CD8-positive, alpha-beta memory T cell (primary cell): ENCODE data around the gene PPM1H. TPM values are rescaled to one million over a fixed set of nuclear protein-coding genes. Genes with fewer than 3 reads are reported as not detected.

ENCODE experiments used
- CTCF ChIA-PET: fragments of 350-600 bp; sonication (Branson Sonifier 250); formaldehyde crosslinking; loops from one replicate; lab custom pipeline; 2021; ENCODE audit warnings: antibody characterized with exemption; lab: Charles Lee
- POLR2A ChIA-PET: fragments of 350-600 bp; sonication (Branson Sonifier 250); formaldehyde crosslinking; loops from one replicate; lab custom pipeline; 2021; ENCODE audit warnings: antibody characterized with exemption; lab: Charles Lee
- DNase-seq, 5 donors: peaks; one replicate each; pipeline versions ENCODE4 v3.0.0 to v3.0.0-alpha.2; 2020 to 2022; ENCODE audit warnings: mixed read lengths in 1 of 5
- H3K27ac ChIP-seq: one replicate; pipeline ENCODE4 v1.7.0; 2013; ENCODE audit warnings: low read depth, mild to moderate bottlenecking, low read length, moderate library complexity
- H3K27me3 ChIP-seq: 2 replicates; pipeline ENCODE4 v1.7.0; 2013; ENCODE audit warnings: low read length, mild to moderate bottlenecking; ENCODE audit not compliant: insufficient read depth, poor library complexity, severe bottlenecking
- H3K36me3 ChIP-seq: 2 replicates; pipeline ENCODE4 v1.7.0; 2013; ENCODE audit warnings: mild to moderate bottlenecking, low read length, moderate library complexity; ENCODE audit not compliant: insufficient read depth
- H3K4me1 ChIP-seq: 2 replicates; pipeline ENCODE4 v1.7.0; 2013; ENCODE audit warnings: mild to moderate bottlenecking, low read length, moderate library complexity; ENCODE audit not compliant: insufficient read depth
- H3K4me3 ChIP-seq: 2 replicates; pipeline ENCODE4 v1.7.0; 2013; ENCODE audit warnings: mild to moderate bottlenecking, low read length
- H3K9me3 ChIP-seq: 2 replicates; pipeline ENCODE4 v1.7.0; 2013; ENCODE audit warnings: mild to moderate bottlenecking, low read length
- H3K27ac Mint-ChIP-seq, 8 donors: one replicate each; pipeline ENCODE4 v1.8.0; 2020 to 2021; ENCODE audit warnings: mixed read lengths in 8 of 8, mild to moderate bottlenecking in 6 of 8, inconsistent platforms in 3 of 8, moderate library complexity in 3 of 8
- H3K27me3 Mint-ChIP-seq, 2 donors: one replicate each; pipeline ENCODE4 v1.8.0; 2020 to 2021; ENCODE audit warnings: mixed read lengths in 2 of 2, mild to moderate bottlenecking in 1 of 2, moderate library complexity in 1 of 2
- H3K36me3 Mint-ChIP-seq, 3 donors: one replicate each; pipeline ENCODE4 v1.8.0; 2020 to 2021; ENCODE audit warnings: mixed read lengths in 3 of 3, inconsistent platforms in 1 of 3, mild to moderate bottlenecking in 1 of 3
- H3K4me1 Mint-ChIP-seq, 3 donors: one replicate each; pipeline ENCODE4 v1.8.0; 2020 to 2021; ENCODE audit warnings: mixed read lengths in 3 of 3, inconsistent platforms in 1 of 3, mild to moderate bottlenecking in 1 of 3
- H3K4me3 Mint-ChIP-seq, 7 donors: one replicate each; pipeline ENCODE4 v1.8.0; 2020 to 2021; ENCODE audit warnings: mixed read lengths in 7 of 7, mild to moderate bottlenecking in 6 of 7, moderate library complexity in 4 of 7, inconsistent platforms in 2 of 7
- H3K9me3 Mint-ChIP-seq, 5 donors: one replicate each; pipeline ENCODE4 v1.8.0; 2020 to 2022; ENCODE audit warnings: mixed read lengths in 5 of 5, mild to moderate bottlenecking in 3 of 5, moderate library complexity in 2 of 5, inconsistent platforms in 1 of 5
- polyA plus RNA-seq: library from polyadenylated mRNA; unstranded; fragments of 300-500 nt; fragmentation: Illumina TruSeq; gene quantifications from one replicate; pipeline ENCODE4 v1.2.3, GENCODE V29; 2021
- total RNA-seq, 2 experiments: library from RNA; stranded (reverse); gene quantifications; one replicate each; pipeline ENCODE4 v1.2.3, GENCODE V29; 2021

PPM1H gene, protein sequence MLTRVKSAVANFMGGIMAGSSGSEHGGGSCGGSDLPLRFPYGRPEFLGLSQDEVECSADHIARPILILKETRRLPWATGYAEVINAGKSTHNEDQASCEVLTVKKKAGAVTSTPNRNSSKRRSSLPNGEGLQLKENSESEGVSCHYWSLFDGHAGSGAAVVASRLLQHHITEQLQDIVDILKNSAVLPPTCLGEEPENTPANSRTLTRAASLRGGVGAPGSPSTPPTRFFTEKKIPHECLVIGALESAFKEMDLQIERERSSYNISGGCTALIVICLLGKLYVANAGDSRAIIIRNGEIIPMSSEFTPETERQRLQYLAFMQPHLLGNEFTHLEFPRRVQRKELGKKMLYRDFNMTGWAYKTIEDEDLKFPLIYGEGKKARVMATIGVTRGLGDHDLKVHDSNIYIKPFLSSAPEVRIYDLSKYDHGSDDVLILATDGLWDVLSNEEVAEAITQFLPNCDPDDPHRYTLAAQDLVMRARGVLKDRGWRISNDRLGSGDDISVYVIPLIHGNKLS
- under 1 TPM; 0.13 TPM for total RNA-seq
- polyA plus RNA-seq = not detected

DNA sequence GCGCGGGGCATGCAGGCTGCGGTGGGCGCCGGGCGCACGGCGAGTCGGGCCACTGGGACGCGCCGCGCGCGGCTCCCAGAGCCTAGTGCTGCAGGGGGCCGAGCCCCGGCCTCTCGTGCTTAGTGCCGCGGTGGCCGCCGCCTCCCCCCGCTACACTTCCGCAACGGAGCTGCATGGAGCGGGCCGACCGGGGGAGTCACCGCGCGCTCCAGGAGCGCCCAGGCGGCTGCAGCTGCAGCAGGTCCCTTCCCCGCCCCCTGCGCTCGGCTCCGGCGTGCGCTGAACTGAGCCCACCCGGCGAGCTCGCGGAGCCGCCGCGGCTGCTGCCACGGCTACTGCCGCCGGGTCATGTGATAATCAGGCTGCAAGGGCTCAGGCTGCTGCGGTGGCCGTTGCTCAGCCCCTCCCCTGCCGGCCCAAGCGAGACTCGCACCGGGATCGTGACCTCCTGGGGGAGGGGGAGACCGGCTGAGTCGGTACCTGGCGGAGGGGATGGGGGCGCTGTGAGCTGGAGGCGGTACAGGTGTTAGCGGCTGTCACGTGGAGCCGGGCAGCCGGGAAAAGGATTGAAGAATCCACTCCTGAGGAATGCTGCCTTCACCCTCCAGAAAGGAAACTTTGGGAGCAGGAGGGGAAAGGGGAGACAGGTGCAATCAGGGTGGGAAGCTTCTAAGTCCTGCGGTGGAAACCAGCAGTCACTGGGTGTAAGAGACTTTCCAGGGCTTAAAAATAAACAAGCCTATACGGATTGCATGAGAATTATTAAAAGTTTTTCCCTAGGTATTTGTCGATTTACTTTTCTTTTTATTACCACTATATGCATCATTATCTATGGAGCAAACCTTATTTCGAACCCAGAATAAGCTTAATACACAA is at the start of gene PPM1H:
PPM1H (minus strand) TSS at position 352 of the 876 bp plus-strand sequence. CDS start 414 bp downstream, outside the sequence.
- Mint-ChIP-seq H3K36me3 (peaks cover 0 to 1% (median 0%) of the 10 kb centered on the region in 3 donors), H3K4me3 (peak within 1 kb of the TSS; percentile 61 to 83 (median 81)), H3K27ac (peak within 1 kb of the TSS in 1 of 8 donors; percentile 52), H3K4me1 (peaks cover 12 to 19% (median 15%) of the 10 kb centered on the region in 3 donors), H3K27me3 (peaks cover 37 to 53% of the 10 kb centered on the region in 2 donors), H3K9me3 (peaks cover 0 to 5% (median 2%) of the 10 kb centered on the region in 5 donors)
- Histone ChIP-seq H3K36me3 (no peaks in the 10 kb centered on the region), H3K4me3 (peak within 1 kb of the TSS; percentile 8), H3K27me3 (peaks cover 11% of the 10 kb centered on the region), H3K27ac (no peak within 1 kb of the TSS), H3K9me3 (no peaks in the 10 kb centered on the region), H3K4me1 (peaks cover 6% of the 10 kb centered on the region)
- POLR2A ChIA-PET = no interaction called here
- CTCF ChIA-PET = no interaction called here
- DNase-seq = no peak

DNA sequence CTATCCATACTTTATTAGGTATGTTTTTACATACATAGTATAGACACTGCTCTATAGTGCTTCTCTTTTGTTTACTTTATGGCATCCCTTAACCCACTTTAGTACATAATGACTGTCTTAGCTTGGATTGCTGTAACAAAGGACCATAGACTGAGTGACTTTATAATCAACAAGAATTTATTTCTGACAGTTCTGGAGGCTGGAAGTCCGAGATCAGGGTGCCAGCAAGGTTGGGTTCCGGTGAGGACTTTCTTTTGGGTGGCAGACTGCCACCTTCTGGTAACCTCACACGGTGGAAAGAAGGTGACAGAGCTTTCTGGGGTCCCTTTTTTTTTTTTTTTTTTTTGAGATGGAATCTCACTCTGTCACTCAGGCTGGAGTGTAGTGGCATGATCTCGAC is 48.6 kb upstream of the PPM1H start:
- no peak for DNase-seq
- no peaks in the 10 kb centered on the region for H3K36me3 Mint-ChIP-seq
- no peaks in the 10 kb centered on the region for H3K9me3 ChIP-seq
- H3K4me3 ChIP-seq = no peak overlapping the region
- CTCF ChIA-PET = no interaction called here
- no peaks in the 10 kb centered on the region for H3K4me1 ChIP-seq
- H3K4me3 Mint-ChIP-seq = no peak overlapping the region
- H3K27me3 Mint-ChIP-seq = peaks cover 0 to 3% of the 10 kb centered on the region in 2 donors
- no peaks in the 10 kb centered on the region for H3K4me1 Mint-ChIP-seq
- POLR2A ChIA-PET = no interaction called here
- no peaks in the 10 kb centered on the region for H3K36me3 ChIP-seq
- no peaks in the 10 kb centered on the region for H3K9me3 Mint-ChIP-seq
- no peak overlapping the region for H3K27ac Mint-ChIP-seq
- no peak overlapping the region for H3K27ac ChIP-seq
- no peaks in the 10 kb centered on the region for H3K27me3 ChIP-seq

DNA sequence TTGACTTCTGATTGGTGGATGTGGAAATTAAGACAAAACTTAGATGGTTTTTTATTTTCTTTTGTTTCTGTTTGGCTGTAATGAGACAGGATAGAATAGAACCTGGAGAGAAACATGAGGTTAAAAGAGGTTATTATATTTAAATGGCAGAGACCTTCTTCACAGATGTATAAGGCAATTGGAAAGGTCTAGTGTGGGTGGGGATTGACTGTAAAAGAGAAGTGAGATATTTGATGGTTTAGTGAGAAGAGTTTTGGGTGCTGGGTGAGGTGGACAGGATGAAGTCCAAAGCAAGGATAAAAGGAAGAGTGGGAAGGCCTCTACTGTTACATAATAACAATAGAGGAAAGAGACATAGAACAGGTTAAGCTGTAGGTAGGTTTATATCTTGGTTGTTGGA is 43.8 kb upstream of the PPM1H start:
- H3K27me3 ChIP-seq = no peaks in the 10 kb centered on the region
- Mint-ChIP-seq H3K27me3 (peaks cover 1 to 3% of the 10 kb centered on the region in 2 donors), H3K9me3 (peaks cover 0 to 6% (median 0%) of the 10 kb centered on the region in 5 donors), H3K36me3 (no peaks in the 10 kb centered on the region), H3K27ac (no peak overlapping the region), H3K4me3 (no peak overlapping the region), H3K4me1 (no peaks in the 10 kb centered on the region)
- H3K27ac ChIP-seq = no peak overlapping the region
- H3K9me3 ChIP-seq = no peaks in the 10 kb centered on the region
- DNase-seq = no peak
- no peak overlapping the region for H3K4me3 ChIP-seq
- H3K36me3 ChIP-seq = no peaks in the 10 kb centered on the region
- ChIA-PET POLR2A (no interaction called here), CTCF (no interaction called here)
- H3K4me1 ChIP-seq = no peaks in the 10 kb centered on the region

DNA sequence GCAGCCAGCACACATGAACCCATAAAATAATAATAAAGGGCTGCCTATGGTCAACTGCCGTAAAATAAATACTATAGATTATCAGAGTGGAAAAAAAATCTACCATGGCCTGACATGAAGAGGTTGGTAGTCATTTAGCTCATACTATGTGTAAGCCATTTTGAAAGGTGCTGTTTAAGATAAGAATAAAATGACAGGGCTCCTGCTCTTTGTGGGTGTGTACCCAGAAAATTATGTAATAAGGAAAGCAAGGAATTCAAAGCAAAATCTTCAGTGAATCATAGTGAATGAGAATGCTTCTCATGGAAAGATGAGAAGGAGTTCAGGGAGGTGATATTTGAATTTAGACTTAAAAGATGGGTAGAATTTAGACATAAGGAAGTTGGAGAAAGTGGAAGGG is 42.9 kb upstream of the PPM1H start:
- Histone ChIP-seq H3K27me3 (no peaks in the 10 kb centered on the region), H3K4me1 (no peaks in the 10 kb centered on the region), H3K4me3 (no peak overlapping the region), H3K9me3 (no peaks in the 10 kb centered on the region), H3K36me3 (no peaks in the 10 kb centered on the region), H3K27ac (no peak overlapping the region)
- POLR2A ChIA-PET = no interaction called here
- DNase-seq = no peak
- CTCF ChIA-PET = no interaction called here
- Mint-ChIP-seq H3K27me3 (peaks cover 1 to 3% of the 10 kb centered on the region in 2 donors), H3K4me1 (no peaks in the 10 kb centered on the region), H3K9me3 (peaks cover 0 to 6% (median 0%) of the 10 kb centered on the region in 5 donors), H3K36me3 (no peaks in the 10 kb centered on the region), H3K4me3 (no peak overlapping the region), H3K27ac (no peak overlapping the region)

DNA sequence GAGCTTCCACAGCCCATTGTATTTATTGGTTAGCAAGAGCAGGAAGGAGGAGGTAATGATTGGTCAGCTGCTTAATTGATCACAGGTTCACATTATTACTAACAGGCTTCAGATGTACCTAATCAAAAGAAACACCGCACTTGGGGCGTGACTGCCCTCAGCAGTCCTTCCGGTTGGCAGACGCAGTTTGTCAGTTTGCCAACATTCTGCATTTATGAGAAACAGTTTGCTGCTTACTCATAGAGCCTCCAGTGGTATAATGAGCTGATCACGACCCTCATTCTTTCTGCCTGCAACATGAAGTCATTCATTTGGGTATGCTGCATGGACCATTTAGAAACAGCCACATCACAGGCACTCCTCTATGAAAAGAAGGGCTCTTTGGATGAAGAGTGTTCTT is 42.5 kb upstream of the PPM1H start:
- Histone ChIP-seq H3K4me1 (no peaks in the 10 kb centered on the region), H3K36me3 (no peaks in the 10 kb centered on the region), H3K4me3 (no peak overlapping the region), H3K27me3 (no peaks in the 10 kb centered on the region), H3K27ac (no peak overlapping the region), H3K9me3 (no peaks in the 10 kb centered on the region)
- peaks cover 1 to 3% of the 10 kb centered on the region in 2 donors for H3K27me3 Mint-ChIP-seq
- H3K27ac Mint-ChIP-seq = no peak overlapping the region
- CTCF ChIA-PET = no interaction called here
- DNase-seq = no peak
- no peaks in the 10 kb centered on the region for H3K36me3 Mint-ChIP-seq
- no peaks in the 10 kb centered on the region for H3K4me1 Mint-ChIP-seq
- H3K9me3 Mint-ChIP-seq = peaks cover 0 to 6% (median 0%) of the 10 kb centered on the region in 5 donors
- no peak overlapping the region for H3K4me3 Mint-ChIP-seq
- POLR2A ChIA-PET = no interaction called here

DNA sequence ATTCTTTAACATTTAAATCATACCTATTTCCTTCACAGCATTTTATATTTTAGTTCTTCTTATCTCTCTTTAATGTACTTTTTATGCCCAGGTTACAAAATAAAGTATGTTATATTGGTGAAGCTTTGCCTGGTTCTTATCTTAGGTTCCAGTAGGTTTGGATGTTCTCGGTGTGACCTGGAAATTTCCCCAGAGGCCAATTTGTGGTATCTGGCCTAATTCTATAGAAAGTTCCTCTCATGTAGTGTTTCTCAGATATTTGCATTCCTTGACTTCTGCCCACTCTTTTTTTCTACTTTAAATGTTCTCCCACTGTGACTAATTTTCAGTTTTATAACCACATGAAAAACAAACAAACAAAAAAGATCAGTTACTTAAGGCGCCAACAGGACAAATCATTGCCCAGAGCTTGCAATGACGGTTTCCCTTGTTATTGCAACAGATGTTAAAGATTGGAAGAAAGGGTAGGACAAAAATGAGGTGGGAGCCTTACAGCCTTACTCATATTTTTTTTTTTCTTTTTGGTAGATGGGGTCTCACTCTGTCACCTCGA is 41.2 kb upstream of the PPM1H start:
- Histone ChIP-seq H3K9me3 (no peaks in the 10 kb centered on the region), H3K27ac (no peak overlapping the region), H3K36me3 (no peaks in the 10 kb centered on the region), H3K4me3 (no peak overlapping the region), H3K4me1 (no peaks in the 10 kb centered on the region), H3K27me3 (no peaks in the 10 kb centered on the region)
- no peak overlapping the region for H3K27ac Mint-ChIP-seq
- no peaks in the 10 kb centered on the region for H3K4me1 Mint-ChIP-seq
- no peaks in the 10 kb centered on the region for H3K36me3 Mint-ChIP-seq
- no peak overlapping the region for H3K4me3 Mint-ChIP-seq
- ChIA-PET CTCF (no interaction called here), POLR2A (no interaction called here)
- H3K27me3 Mint-ChIP-seq = peaks cover 0 to 3% of the 10 kb centered on the region in 2 donors
- DNase-seq = no peak
- H3K9me3 Mint-ChIP-seq = peaks cover 0 to 6% (median 0%) of the 10 kb centered on the region in 5 donors

DNA sequence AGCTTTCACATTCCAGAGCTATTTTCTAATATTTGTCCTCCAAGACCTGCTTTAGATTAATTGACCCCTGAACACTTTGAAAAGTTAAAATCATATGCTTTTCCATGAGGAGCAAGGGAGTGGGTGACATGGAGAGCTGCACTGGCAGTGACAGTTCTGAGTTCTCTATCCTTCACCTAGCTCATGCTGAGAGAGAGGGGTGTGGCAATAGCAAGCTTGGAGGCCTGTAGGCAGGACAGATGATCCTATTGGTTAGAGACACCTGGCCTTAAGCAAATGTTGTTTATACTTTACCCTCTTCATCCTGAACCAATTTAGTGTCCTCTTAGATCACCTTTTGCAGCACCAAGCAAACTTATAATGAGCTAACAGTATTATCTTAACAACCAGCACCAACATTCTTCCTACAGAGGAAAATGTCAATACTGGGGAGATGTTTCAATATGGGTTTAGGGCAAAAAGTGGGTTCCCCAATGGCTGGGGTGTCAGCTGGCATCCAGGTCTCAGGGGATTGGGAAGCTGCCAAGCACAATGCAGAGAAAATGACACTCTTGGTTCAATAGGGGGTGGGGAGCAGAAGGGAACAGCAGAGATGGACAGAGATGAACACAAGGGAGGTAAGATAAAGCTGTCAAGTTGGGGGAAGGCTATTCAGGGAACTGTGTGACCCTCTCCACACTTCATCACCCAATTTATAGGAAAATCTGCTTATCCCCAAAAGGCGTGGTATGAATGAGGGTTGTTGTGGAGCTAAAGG is 37.0 kb upstream of the PPM1H start:
- Mint-ChIP-seq H3K9me3 (peaks cover 0 to 6% (median 0%) of the 10 kb centered on the region in 5 donors), H3K36me3 (no peaks in the 10 kb centered on the region), H3K27me3 (peaks cover 3% of the 10 kb centered on the region in 2 donors), H3K4me1 (no peaks in the 10 kb centered on the region), H3K27ac (no peak overlapping the region), H3K4me3 (no peak overlapping the region)
- no peaks in the 10 kb centered on the region for H3K36me3 ChIP-seq
- no peak overlapping the region for H3K27ac ChIP-seq
- H3K9me3 ChIP-seq = no peaks in the 10 kb centered on the region
- ChIA-PET POLR2A (no interaction called here), CTCF (no interaction called here)
- H3K4me1 ChIP-seq = no peaks in the 10 kb centered on the region
- DNase-seq = no peak
- H3K4me3 ChIP-seq = no peak overlapping the region
- no peaks in the 10 kb centered on the region for H3K27me3 ChIP-seq
